HG02678 (cell line): ENCODE results near the gene EPHB1.

ENCODE experiments used
- ATAC-seq: cut with Tn5 transposase; IDR thresholded peaks from one replicate; pipeline ENCODE4 v1.9.1; 2021; ENCODE audit warnings: mild to moderate bottlenecking, moderate library complexity; ENCODE audit not compliant: unreplicated experiment

The EPHB1 gene

DNA sequence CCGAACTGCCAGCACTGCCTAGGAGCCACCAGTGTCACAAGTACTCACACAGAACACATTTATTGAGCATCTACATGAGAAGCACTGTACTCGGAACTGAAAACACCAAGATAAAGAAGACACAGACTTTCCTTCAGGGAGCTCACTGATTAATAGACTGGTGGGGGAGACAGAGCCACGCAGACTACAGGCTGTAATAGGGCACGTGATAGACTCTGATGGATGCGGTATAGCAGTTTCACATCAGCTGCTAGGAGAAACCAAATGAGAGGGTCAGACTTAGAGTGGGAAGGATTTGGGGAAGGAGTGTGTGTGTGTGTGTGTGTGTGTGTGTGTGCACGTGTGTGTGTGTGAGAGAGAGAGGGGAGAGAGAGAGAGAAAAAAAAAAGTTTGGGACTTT lies 12.1 kb downstream of the EPHB1 start:
- no peak for ATAC-seq

DNA sequence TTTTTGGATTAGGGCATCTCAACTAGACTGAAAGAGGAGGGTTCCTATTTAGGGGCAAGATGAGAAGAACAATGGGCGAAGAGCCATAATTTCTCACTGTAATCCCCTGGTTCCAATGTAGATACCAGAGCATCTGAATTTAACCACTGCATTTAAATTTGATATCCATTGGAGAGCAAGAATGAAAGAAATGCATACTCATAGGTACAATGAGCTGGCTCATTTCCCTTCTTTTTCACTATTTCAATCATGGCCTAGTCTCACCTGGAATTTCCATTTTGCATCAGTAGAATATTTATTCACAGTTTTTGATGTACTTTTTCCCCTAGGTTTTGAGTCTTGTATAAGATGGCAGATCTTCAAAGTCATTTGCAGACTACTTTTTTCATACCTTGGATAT lies 13.8 kb downstream of the EPHB1 start:
- ATAC-seq, result no peak

- peak; percentile 18 for ATAC-seq
These were observed 14.5 kb downstream of the EPHB1 start for GRCh38 chr3:134809427-134810051.

DNA sequence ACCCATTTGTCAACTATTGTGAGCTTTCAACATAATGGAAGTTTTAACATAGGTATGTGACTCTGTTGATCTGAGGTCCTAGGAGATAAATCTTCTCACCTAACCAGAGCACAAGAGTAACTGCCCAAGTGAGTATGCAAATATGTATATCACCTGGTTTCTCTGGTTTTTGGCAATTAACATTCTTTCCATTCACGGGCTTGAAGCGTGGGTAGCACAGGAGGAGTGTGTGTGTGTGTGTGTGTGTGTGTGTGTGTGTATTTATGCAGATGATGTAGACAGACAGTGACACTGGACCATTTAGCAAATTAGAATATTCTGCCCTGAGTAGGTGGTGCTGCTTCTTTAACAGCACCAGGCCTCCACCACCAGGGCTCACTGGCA lies 15.0 kb downstream of the EPHB1 start:
- peak; percentile 62 for ATAC-seq

- ATAC-seq, result no peak
These were observed 15.8 kb downstream of the EPHB1 start for GRCh38 chr3:134810850-134811249.

DNA sequence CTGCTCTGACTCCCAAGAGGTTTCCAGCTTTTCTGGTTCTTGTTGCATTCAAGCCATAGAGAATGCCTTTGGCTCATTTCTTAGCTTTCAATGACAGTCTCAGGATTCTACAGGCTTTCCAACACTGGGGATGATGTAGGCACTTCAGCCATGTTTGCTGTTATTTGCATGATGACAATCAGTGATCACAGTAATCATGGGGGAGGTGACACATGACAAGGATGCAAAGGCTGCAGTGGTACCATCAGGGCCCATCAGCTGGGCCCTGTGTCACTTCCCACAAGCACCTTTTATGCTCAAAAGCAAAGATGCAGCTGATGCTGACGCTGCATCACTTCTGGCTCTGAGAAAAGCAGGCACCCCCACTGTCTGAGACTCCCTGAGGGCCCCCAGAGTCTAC lies 18.6 kb downstream of the EPHB1 start:
- no peak for ATAC-seq

DNA sequence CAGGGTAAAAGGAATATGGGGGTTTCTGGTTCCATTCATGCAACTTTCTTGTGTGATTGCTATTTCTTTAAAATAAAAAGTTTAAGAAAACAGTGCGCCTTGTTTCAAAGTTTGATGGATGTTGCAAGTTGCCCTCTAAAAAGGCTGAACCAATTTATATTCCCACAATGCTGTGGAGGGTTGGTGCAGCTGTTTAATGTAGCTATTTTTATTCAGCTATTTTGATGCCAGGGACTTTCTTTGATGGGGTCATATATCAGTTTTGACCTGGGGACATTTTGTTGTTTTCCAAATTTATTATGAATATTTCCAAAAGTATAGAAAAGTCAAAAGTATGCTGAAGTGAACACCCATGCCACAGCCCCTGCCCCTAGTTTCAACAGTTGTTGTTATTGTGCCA lies 20.5 kb downstream of the EPHB1 start:
- ATAC-seq, result no peak

- ATAC-seq, result no peak
These were observed 21.6 kb downstream of the EPHB1 start for GRCh38 chr3:134816623-134817022.

DNA sequence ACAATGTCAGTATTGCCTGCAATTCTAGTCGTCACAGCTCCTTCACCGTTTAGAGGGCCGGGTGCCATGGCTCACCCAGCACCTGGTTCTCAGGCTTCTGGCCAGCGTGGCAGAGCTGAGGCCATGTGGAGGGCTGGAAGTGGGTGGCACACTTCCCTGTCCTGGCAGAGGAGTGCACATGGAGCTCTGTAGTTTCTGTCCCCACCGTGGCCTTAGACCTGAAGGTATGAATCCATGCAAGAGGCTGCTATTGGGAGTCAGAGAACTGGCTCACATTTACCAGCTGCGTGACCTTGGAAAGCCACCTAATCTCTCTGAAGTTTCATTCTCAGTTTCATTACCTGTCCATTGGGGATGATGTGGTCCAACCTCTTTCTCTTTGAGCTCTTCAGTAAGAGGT lies 22.2 kb downstream of the EPHB1 start:
- ATAC-seq, result peak; percentile 91

- ATAC-seq, result no peak
These were observed 25.9 kb downstream of the EPHB1 start for GRCh38 chr3:134820994-134821393.

DNA sequence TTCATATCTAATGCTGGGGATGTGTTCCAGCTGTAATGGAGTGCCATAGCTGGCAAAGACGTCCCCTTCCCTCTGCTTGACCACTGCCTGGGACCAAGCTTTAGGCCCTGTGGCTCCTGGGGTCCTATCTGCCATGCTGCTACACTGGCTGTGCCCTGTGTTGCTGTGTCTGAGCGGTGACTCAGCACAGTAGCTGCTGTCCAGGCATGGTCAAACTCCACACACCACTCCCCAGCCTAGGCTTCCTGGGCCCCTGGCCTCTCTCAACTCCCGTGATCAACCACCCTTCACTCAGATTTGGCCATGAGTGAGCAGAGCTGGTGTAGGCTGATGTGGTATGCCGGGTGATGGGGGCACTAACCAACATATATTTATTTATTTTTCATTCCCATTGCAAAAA lies 27.0 kb downstream of the EPHB1 start:
- ATAC-seq, result no peak

DNA sequence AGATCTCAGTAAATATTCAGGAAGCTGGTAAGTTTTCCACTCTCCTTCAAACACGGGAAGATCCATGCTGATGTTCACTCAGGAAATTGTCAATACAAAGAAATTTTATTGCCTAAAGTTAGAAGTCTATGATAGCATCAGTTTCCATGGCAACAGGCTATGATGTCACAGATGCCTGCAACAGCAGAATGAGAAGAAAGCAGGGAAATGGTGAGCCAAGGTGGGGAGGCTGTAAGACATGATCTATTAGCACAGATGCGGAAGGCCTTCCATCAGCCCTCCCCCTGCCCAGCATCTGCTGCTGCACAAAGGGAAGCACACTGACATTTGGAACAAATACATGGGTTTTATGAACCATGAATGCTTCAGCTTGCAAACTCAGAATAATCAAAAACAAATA lies 28.6 kb downstream of the EPHB1 start:
- ATAC-seq, result no peak

DNA sequence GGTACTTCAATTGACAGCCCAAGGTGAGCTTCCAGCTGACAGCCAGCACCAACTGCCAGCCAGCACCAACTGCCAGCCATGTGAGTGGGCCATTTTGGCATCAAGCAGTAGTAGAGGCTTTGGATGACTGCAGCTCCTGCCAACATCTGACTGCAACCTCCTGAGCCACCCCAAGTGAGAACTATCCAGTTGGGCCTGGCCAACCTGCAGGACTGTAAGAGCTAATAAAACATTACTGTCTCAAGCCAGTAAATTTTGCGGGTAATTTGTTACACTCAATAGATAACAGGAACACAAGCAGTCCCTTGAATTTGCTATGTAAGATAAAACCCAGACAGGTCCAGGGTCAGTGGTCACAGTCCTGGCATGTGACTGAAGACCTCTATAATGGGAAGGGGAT lies 29.7 kb downstream of the EPHB1 start:
- ATAC-seq, result no peak

DNA sequence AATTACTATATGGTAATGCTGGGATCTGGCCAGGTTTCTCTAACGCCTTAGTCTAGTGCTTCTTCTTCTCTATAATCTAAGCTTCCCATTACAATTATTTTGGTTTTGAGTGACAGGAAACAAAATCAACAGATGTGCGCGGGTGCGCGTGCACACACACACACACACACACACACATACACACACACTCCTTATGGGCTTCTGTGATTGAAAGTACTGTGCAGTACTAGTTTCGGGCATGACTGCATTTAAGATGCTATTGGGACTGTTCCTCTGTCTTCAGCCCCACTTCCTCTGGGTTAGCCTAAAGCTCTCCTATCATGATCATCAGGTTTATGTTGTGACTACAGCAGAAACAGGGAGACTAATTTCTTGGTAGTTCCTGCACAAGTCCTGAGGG lies 32.2 kb downstream of the EPHB1 start:
- ATAC-seq, result peak; percentile 79

- ATAC-seq, result no peak
These were observed 34.7 kb downstream of the EPHB1 start for GRCh38 chr3:134829721-134830120.

GRCh38 chr3:134832585-134832984 lies 37.5 kb downstream of the EPHB1 start:
- ATAC-seq, result no peak

GRCh38 chr3:134833453-134834163 lies 38.5 kb downstream of the EPHB1 start:
- peak; percentile 80 for ATAC-seq

DNA sequence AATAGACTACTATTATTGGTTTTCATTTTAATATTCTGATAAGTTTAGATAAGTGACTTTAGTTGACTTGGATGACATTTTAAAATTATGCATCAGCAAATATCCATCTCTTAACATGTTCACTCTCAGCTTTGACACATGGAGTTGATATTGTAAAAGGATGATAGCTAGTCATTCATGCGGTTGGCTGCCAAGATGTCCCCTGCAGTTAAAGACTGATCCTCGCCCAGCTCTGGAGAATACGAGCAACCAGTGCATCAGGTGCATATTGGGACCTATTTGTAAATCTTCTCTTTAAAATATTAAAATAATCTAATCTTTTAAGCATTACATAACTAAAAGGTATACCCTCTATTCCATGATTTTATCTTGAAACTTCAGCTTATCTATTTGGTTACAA lies 41.9 kb downstream of the EPHB1 start:
- ATAC-seq, result no peak

GRCh38 chr3:134838599-134838998 lies 43.5 kb downstream of the EPHB1 start:
- ATAC-seq, result no peak

- no peak for ATAC-seq
These were observed 44.4 kb downstream of the EPHB1 start for GRCh38 chr3:134839422-134839821.

GRCh38 chr3:134839990-134840389 lies 44.9 kb downstream of the EPHB1 start:
- ATAC-seq, result peak; percentile 84

- no peak for ATAC-seq
These were observed 45.4 kb downstream of the EPHB1 start for GRCh38 chr3:134840459-134840858.

DNA sequence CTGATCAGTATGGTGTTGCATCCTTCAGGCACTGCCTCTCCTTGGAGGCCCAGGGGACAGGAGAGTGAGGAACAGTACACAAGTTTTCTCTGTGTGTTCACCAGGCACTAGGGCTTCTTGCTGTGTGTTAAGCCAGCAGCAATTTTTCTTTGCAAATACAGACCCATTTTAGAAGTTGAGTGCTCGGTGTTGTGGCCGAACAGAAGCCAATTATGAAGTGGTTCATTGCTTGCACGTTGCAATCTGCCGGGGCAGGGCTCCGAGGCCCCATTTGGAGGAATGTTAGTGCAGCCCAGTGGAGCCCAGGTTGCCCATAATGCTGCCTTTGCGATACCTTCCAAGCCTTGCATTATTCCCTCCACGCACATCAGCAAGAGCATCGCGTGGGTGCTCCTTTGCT lies 51.0 kb downstream of the EPHB1 start:
- ATAC-seq, result no peak
